Measurements from ENCODE around the gene PER2.

PER2 gene

GRCh38 chr2:238202326-238203093 lies 85.9 kb downstream of the PER2 start:
- Histone ChIP-seq H3K4me1 (ENCODE audit: control insufficient read depth, insufficient read depth, low read length) (peaks cover 6% of the 10 kb centered on the region), H3K36me3 (ENCODE audit: control insufficient read depth in 2 of 2, insufficient read depth in 1 of 2, low read length in 2 of 2) (peaks cover 0 to 11% of the 10 kb centered on the region in 2 experiments; a peak in 1 of 3 replicates), H3K4me3 (ENCODE audit: low read depth, low read length) (peak overlapping the region; percentile 79), H3K9me3 (ENCODE audit: control insufficient read depth, insufficient read depth, low read depth, low read length) (no peaks in the 10 kb centered on the region), H3K27ac (ENCODE audit: extremely low read depth, low read depth, low read length) (peak overlapping the region; percentile 95)
- TF ChIP-seq, protein P1, sequence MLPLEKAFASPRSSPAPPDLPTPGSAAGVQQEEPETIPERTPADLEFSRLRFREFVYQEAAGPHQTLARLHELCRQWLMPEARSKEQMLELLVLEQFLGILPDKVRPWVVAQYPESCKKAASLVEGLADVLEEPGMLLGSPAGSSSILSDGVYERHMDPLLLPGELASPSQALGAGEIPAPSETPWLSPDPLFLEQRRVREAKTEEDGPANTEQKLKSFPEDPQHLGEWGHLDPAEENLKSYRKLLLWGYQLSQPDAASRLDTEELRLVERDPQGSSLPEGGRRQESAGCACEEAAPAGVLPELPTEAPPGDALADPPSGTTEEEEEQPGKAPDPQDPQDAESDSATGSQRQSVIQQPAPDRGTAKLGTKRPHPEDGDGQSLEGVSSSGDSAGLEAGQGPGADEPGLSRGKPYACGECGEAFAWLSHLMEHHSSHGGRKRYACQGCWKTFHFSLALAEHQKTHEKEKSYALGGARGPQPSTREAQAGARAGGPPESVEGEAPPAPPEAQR (tag by site-specific recombination; IDR thresholded peaks at IDR 0.05) = no peak
- TF ChIP-seq YY1 (tag by site-specific recombination; IDR thresholded peaks at IDR 0.05) = no peak
- TF ChIP-seq ZNF324 (tag by site-specific recombination; IDR thresholded peaks at IDR 0.05) = no peak
- TF ChIP-seq PRDM10 (tag by site-specific recombination; IDR thresholded peaks at IDR 0.05) = peak; percentile 95
- peak; percentile 8; the same call in 1 of the 2 replicates for TF ChIP-seq PRDM1 (tag by site-specific recombination; IDR thresholded peaks at IDR 0.05)
- 0 out of 2 replicates have a peak, but pooled peaks have one; percentile 43 for TF ChIP-seq ZNF335 (tag by site-specific recombination; conservative IDR thresholded peaks at IDR 0.05)
- TF ChIP-seq SP7 (tag by site-specific recombination; IDR thresholded peaks at IDR 0.05) = peak; percentile 70
- TF ChIP-seq, protein P2, sequence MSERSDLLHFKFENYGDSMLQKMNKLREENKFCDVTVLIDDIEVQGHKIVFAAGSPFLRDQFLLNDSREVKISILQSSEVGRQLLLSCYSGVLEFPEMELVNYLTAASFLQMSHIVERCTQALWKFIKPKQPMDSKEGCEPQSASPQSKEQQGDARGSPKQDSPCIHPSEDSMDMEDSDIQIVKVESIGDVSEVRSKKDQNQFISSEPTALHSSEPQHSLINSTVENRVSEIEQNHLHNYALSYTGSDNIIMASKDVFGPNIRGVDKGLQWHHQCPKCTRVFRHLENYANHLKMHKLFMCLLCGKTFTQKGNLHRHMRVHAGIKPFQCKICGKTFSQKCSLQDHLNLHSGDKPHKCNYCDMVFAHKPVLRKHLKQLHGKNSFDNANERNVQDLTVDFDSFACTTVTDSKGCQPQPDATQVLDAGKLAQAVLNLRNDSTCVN (tag by site-specific recombination; optimal IDR thresholded peaks at IDR 0.05) = peak; percentile 37
- peak; percentile 70 for TF ChIP-seq ZIC2 (tag by site-specific recombination; IDR thresholded peaks at IDR 0.05)
- peak; percentile 15; the same call in 1 of the 2 replicates for TF ChIP-seq ZBTB8A (tag by site-specific recombination; IDR thresholded peaks at IDR 0.05)
- ChIA-PET CTCF (interaction anchor here (0.7 to 1.2 kb wide), 5 partner anchors 15 to 81 kb away, joined by 3 to 5 read pairs (median 4); no protein-coding TSS in a partner anchor), POLR2A (interaction anchor here (0.7 to 1.7 kb wide), 5 partner anchors 26 to 42 kb away, joined by 3 to 5 read pairs (median 4); no protein-coding TSS in a partner anchor)

Data from HEK293 (cell line).